Stimulated activated CD4-positive, alpha-beta T cell treated with anti-CD3 and anti-CD28 coated beads, Interleukin-12 subunit alpha, Interleukin-12 subunit beta, amount 100 ng/mL, for 24 hours (primary cell): ENCODE results near the gene PRKAR1B.

Experiments
- DNase-seq, 2 experiments: peaks; one replicate each; pipeline ENCODE4 v3.0.0-alpha.2; 2020; ENCODE audit warnings: low read depth in 2 of 2

Gene PRKAR1B

DNA sequence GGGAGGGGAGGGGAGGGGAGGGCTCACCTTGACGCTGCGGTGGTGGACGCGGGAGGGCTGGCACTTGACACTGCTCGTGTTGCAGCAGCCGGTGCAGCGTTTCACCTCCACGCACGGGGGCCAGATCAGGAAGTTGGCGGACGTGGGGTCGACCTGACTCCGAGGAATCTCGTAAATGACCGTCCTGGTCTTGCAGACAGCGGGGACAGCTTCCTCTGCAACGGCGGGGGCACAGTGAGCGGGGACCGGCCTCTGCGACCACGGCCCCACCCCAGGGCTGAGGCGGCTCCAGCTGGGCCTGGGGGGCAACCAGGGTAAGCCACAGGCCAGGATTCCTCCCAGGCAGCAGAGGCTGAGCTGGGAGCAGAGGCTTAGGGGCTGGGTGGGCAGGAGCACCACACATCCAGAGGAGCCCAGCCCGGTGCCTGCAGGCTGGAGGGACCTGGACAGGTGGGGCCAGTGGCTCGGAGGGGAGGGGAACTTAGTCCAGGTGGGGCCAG is 216.2 kb downstream of the PRKAR1B start:
- no peak for DNase-seq

DNA sequence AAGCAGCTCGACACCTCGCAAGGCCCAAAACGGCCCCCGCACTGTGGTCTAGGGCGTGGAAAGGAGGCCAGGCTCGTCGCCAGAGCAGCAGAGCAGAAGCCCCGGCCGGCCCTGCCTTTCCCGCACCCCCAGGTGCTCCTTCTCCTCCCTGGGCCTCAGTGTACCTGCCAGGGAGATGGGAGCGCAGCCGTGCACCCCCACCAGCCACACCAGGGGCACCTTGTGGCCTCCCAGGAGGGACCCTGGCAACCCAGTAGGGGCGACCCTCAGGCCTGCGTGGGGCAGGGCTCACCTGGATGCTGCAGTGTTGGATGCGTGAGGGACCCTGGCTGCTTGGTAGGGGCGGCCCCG is 217.0 kb downstream of the PRKAR1B start:
- no peak for DNase-seq

- DNase-seq: no peak
These were observed 217.5 kb downstream of the PRKAR1B start for GRCh38 chr7:509426-510130.

- DNase-seq: no peak
These were observed 218.5 kb downstream of the PRKAR1B start for GRCh38 chr7:508461-509170.

- DNase-seq: no peak
These were observed 219.3 kb downstream of the PRKAR1B start for GRCh38 chr7:507623-508300.

- no peak for DNase-seq
These were observed 220.0 kb downstream of the PRKAR1B start for GRCh38 chr7:506921-507622.

DNA sequence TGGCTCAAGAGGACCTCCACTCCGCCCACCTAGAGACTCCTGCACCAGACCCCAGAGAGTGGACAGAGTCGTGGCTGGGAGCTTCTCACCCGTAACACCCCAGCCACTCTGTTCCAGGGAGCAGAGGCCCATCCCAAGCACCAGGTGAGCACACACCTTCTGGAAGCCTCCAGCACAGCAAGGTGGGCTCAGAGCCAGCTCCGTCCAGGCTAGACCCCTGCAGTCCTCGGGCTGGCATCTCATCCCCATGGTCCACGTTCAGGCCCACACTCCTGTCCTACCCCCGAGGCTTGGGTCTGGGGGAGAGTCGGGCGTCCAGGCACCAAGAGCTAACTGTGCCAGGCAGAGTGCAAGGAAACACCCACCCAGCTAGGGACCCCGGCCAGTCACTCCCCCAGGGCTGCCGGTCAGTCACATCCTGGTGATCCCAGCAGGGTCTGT is 220.7 kb downstream of the PRKAR1B start:
- no peak for DNase-seq

DNA sequence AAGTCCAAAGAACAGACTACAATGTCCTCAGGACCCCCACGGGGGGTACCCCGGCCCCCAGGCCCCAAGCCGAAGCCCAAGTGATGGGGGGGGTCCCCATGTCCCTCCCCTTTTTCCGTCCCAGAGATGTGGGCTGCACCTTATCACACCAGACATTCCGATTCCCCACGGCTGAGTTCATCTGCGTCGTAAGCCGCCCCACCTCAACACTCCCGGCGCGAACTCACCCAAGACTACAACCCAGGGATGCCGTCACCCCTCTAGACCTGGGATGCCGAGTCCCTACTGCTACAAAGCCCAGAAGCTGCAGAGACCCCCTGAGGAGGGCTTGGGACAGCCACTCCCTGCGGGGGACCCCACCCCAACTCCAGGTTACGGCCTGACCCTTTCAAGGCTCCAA is 221.9 kb downstream of the PRKAR1B start:
- no peak for DNase-seq

DNA sequence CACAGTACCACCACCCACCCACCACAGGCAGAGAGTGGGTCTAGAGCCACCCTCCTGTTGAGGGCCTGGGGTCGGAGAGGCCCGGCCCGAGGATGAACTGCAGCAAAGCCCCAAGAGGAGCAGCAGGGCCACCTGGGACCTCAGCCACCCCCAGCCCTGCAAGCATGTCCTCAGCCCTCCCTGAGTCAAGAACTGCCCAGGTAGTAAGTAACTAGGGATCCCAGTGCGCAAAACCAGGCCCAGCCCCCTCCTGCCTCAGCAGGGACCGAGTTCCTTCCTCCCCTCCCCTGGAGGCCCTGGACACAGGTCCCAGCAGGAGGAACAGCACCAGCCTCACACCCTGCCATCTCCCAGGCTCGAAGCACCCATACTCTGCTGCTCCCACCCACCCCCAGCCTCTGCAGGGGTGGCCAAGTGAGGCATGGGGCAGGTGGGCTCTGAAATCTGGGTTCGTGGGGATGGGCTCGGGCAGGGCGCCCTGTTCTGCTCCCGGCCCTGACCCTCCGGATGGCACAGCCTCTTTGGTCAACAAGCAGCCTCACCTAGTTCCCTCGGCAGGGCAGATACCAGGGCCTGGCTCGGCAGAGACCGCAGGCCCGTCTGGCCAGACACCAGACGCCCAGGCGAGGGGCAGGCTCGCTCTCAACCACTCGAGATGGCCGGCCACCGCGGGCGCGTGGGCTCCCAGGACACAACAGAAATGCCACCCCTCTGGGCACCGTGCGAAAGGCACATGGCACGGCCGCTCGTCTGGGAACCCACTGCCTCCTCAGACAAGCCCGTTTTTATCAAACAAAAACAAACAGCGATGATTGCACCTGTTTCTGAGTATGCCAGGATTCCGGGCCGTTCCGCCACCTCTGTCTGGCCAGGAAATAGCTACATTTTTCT is 222.6 kb downstream of the PRKAR1B start:
- no peak for DNase-seq

GRCh38 chr7:503575-504111 is 223.4 kb downstream of the PRKAR1B start:
- DNase-seq: no peak

DNA sequence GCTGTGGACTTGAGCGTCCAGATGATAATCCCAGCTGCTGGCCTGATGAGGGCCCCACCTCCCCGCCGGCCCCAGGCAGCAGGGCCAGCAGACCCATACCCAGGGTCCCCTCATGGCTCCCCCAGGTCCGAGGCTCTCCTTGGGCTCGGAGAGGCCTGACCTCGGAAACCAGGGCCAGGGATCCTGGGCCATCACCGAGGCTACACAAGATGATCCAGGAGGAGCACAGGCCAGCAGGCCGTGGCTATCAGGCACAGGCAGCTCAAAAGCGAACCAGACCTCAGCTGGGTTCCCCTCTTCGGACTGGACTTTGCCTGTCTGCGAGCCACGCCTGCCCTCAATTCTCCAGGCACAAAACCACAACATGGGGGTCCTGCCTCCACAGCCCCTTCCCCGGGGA is 224.8 kb downstream of the PRKAR1B start:
- DNase-seq: no peak

- DNase-seq: no peak
These were observed 225.6 kb downstream of the PRKAR1B start for GRCh38 chr7:501526-501925.

GRCh38 chr7:500521-501420 is 226.3 kb downstream of the PRKAR1B start:
- DNase-seq: no peak

- no peak for DNase-seq
These were observed 227.1 kb downstream of the PRKAR1B start for GRCh38 chr7:499853-500485.
